B cell (primary cell): ENCODE measurements around the gene SATL1. TPM values are rescaled to one million over a fixed set of nuclear protein-coding genes. Genes with fewer than 3 reads are reported as not detected.

Experiments
- ATAC-seq: fragments of 200-7000 bp; cut with Tn5 transposase; one replicate; pipeline ENCODE4 v1.10.0; 2021; ENCODE audit warnings: low read depth, mild to moderate bottlenecking, moderate number of reproducible peaks, moderate library complexity
- CTCF ChIA-PET: fragments of 350-600 bp; sonication (Branson Sonifier 250); formaldehyde crosslinking; loops from one replicate; lab custom pipeline; 2021; ENCODE audit warnings: antibody characterized with exemption, inconsistent platforms; lab: Charles Lee
- POLR2A ChIA-PET: fragments of 350-600 bp; sonication (Branson Sonifier 250); formaldehyde crosslinking; loops from one replicate; lab custom pipeline; 2021; ENCODE audit warnings: antibody characterized with exemption; lab: Charles Lee
- DNase-seq: peaks from one replicate; pipeline ENCODE4 v3.0.0; 2013
- H2AFZ ChIP-seq: 2 replicates; pipeline ENCODE4 v1.6.1; 2012; ENCODE audit warnings: mild to moderate bottlenecking, low read depth, low read length; ENCODE audit not compliant: insufficient read depth, poor library complexity, severe bottlenecking
- H3K27ac ChIP-seq, 2 donors: 1 replicate in 1 of 2; 2 replicates in 1 of 2; pipeline ENCODE4 v1.5.1; 2012 to 2013; ENCODE audit warnings: low read length in 2 of 2, mild to moderate bottlenecking in 2 of 2, moderate library complexity in 1 of 2
- H3K27me3 ChIP-seq, 4 experiments: fragments of 200-600 bp in 1 of 4; sonication (generic) in 1 of 4; replicated peaks in 1 of 4; 1 replicate in 2 of 4; 2 replicates in 2 of 4; pipeline versions ENCODE4 v1.6.1 to v1.7.0; 2013 to 2016; ENCODE audit warnings: low read length in 3 of 4, mild to moderate bottlenecking in 2 of 4, mixed read lengths in 1 of 4, moderate library complexity in 1 of 4; ENCODE audit not compliant: insufficient read depth in 4 of 4, control insufficient read depth in 3 of 4; ENCODE audit errors: control extremely low read depth in 1 of 4
- H3K36me3 ChIP-seq, 2 experiments: replicated peaks in 1 of 2; 1 replicate in 1 of 2; 2 replicates in 1 of 2; pipeline versions ENCODE4 v1.6.1 to v1.7.1; 2013; ENCODE audit warnings: low read length in 1 of 2; ENCODE audit not compliant: insufficient read depth in 2 of 2, control insufficient read depth in 1 of 2; ENCODE audit errors: control extremely low read depth in 1 of 2, extremely low read depth in 1 of 2
- H3K4me1 ChIP-seq, 2 donors: fragments of 200-600 bp in 1 of 2; sonication (generic) in 1 of 2; 1 replicate in 1 of 2; 2 replicates in 1 of 2; pipeline versions ENCODE4 v1.5.1 to v1.6.1; 2013 to 2017; ENCODE audit warnings: low read length in 2 of 2; ENCODE audit not compliant: control insufficient read depth in 2 of 2, insufficient read depth in 2 of 2
- H3K4me2 ChIP-seq: replicated peaks from 2 replicates; pipeline ENCODE3; 2012; ENCODE audit warnings: mild to moderate bottlenecking, low read depth, low read length; ENCODE audit not compliant: poor library complexity, severe bottlenecking
- H3K4me3 ChIP-seq, 5 experiments: fragments of 200-600 bp in 1 of 5; sonication (generic) in 1 of 5; 1 replicate in 3 of 5; 2 replicates in 2 of 5; pipeline versions ENCODE4 v1.5.1 to v1.7.0; 2011 to 2016; ENCODE audit warnings: low read length in 4 of 5, mild to moderate bottlenecking in 4 of 5, low read depth in 2 of 5, control low read depth in 1 of 5, moderate library complexity in 1 of 5; ENCODE audit not compliant: insufficient read depth in 1 of 5; ENCODE audit errors: control extremely low read depth in 1 of 5, extremely low read depth in 1 of 5
- H3K79me2 ChIP-seq: fragments of 200-600 bp; sonication (generic); one replicate; pipeline ENCODE4 v1.6.0; 2016; ENCODE audit warnings: low read length; ENCODE audit not compliant: control insufficient read depth, insufficient read depth
- H3K9ac ChIP-seq: fragments of 200-600 bp; sonication (generic); 2 replicates; pipeline ENCODE4 v1.6.1; 2017; ENCODE audit warnings: mild to moderate bottlenecking, low read length, moderate library complexity
- H3K9me3 ChIP-seq, 3 donors: one replicate each; pipeline versions ENCODE4 v1.6.1 to v1.7.1; 2013; ENCODE audit warnings: low read length in 2 of 3; ENCODE audit not compliant: control insufficient read depth in 2 of 3, insufficient read depth in 1 of 3; ENCODE audit errors: control extremely low read depth in 1 of 3
- H4K20me1 ChIP-seq: 2 replicates; pipeline ENCODE4 v1.6.0; 2012; ENCODE audit warnings: mild to moderate bottlenecking, low read length; ENCODE audit not compliant: insufficient read depth, control insufficient read depth, poor library complexity, severe bottlenecking
- H3K27ac Mint-ChIP-seq: one replicate; pipeline ENCODE4 v1.8.0; 2021; ENCODE audit warnings: mixed read lengths
- H3K27me3 Mint-ChIP-seq: one replicate; pipeline ENCODE4 v1.8.0; 2021; ENCODE audit warnings: mixed read lengths
- H3K4me1 Mint-ChIP-seq: one replicate; pipeline ENCODE4 v1.8.0; 2021; ENCODE audit warnings: mixed read lengths
- H3K4me3 Mint-ChIP-seq: one replicate; pipeline ENCODE4 v1.8.0; 2021; ENCODE audit warnings: mixed read lengths
- H3K9me3 Mint-ChIP-seq: one replicate; pipeline ENCODE4 v1.8.0; 2022; ENCODE audit warnings: mixed read lengths; ENCODE audit not compliant: insufficient read depth
- CTCF ChIP-seq: fragments of 200-600 bp; IDR thresholded peaks from one replicate; pipeline ENCODE4 v1.8.0; 2022; ENCODE audit warnings: antibody characterized with exemption, mild to moderate bottlenecking
- EZH2 ChIP-seq: IDR thresholded peaks from 2 replicates; pipeline ENCODE4 v1.6.1; 2012; ENCODE audit warnings: borderline replicate concordance, low read depth, mild to moderate bottlenecking, moderate library complexity, low read length; ENCODE audit not compliant: insufficient read depth, poor library complexity, severe bottlenecking
- WGBS: methylation state at CpG from one replicate; pipeline ENCODE4 v1.1.5; 2013; ENCODE audit warnings: missing lambda C conversion rate; ENCODE audit not compliant: insufficient coverage; 5-methylcytosine and 5-hydroxymethylcytosine counted together
- intact Hi-C: fragments of 100-400 bp; cut with micrococcal nuclease; formaldehyde crosslinking; loops from one replicate; pipeline ENCODE4 v1.10.0; 2022
- polyA plus RNA-seq: library from polyadenylated mRNA; depleted of rRNA; stranded (reverse); fragments of >200 nt; gene quantifications from 2 replicates; pipeline ENCODE4 v1.2.3, GENCODE V29; 2012
- total RNA-seq, 2 donors: library from RNA; stranded (reverse); fragments of 120-200 nt in 1 of 2; gene quantifications; 1 replicate in 1 of 2; 2 replicates in 1 of 2; pipeline versions ENCODE4 v1.2.3 to v1.2.4, GENCODE V29; 2013 to 2022

SATL1 gene
- total and polyA plus RNA-seq, 2 donors (not counting 1 experiment from before 2014, with no cell fraction given): 0.04 TPM; not detected in 1

GRCh38 chrX:85215946-85216345, 27.6 kb downstream of the SATL1 start:
- no peak overlapping the region for H3K4me3 Mint-ChIP-seq
- no peak overlapping the region for H2AFZ ChIP-seq
- CTCF ChIA-PET: no interaction called here
- no peak overlapping the region for H3K27ac ChIP-seq
- H3K9me3 Mint-ChIP-seq: no peaks in the 10 kb centered on the region
- no peak for ATAC-seq
- no peak overlapping the region for H3K4me3 ChIP-seq
- no peaks in the 10 kb centered on the region for H3K27me3 ChIP-seq
- H3K79me2 ChIP-seq: no peaks in the 10 kb centered on the region
- POLR2A ChIA-PET: no interaction called here
- no peaks in the 10 kb centered on the region for H3K4me1 ChIP-seq
- intact Hi-C loops: no loop called here
- WGBS: 80% methylated on average over 1 of the region's 1 CpG
- H3K9ac ChIP-seq: no peak overlapping the region
- no peaks in the 10 kb centered on the region for H3K4me1 Mint-ChIP-seq
- no peak overlapping the region for H3K4me2 ChIP-seq
- H3K27ac Mint-ChIP-seq: no peak overlapping the region
- no peaks in the 10 kb centered on the region for H4K20me1 ChIP-seq
- TF ChIP-seq EZH2 (no peak), CTCF (no peak)
- no peaks in the 10 kb centered on the region for H3K36me3 ChIP-seq
- no peaks in the 10 kb centered on the region for H3K9me3 ChIP-seq
- no peaks in the 10 kb centered on the region for H3K27me3 Mint-ChIP-seq
- DNase-seq: no peak

GRCh38 chrX:85213792-85214530, 29.6 kb downstream of the SATL1 start:
- Histone ChIP-seq H3K4me1 (no peaks in the 10 kb centered on the region), H3K9me3 (no peaks in the 10 kb centered on the region), H3K36me3 (no peaks in the 10 kb centered on the region), H2AFZ (no peak overlapping the region), H3K27me3 (no peaks in the 10 kb centered on the region), H3K4me3 (no peak overlapping the region), H3K9ac (no peak overlapping the region), H3K79me2 (no peaks in the 10 kb centered on the region), H3K4me2 (no peak overlapping the region), H4K20me1 (no peaks in the 10 kb centered on the region), H3K27ac (no peak overlapping the region)
- Mint-ChIP-seq H3K4me1 (no peaks in the 10 kb centered on the region), H3K27me3 (no peaks in the 10 kb centered on the region), H3K27ac (no peak overlapping the region), H3K9me3 (no peaks in the 10 kb centered on the region), H3K4me3 (no peak overlapping the region)
- no peak for ATAC-seq
- DNase-seq: no peak
- intact Hi-C loops: no loop called here
- 100% methylated on average over 1 of the region's 3 CpGs for WGBS
- TF ChIP-seq EZH2 (no peak), CTCF (no peak)
- ChIA-PET CTCF (no interaction called here), POLR2A (no interaction called here)
